A673 (cell line): ENCODE measurements around the gene LMAN1. TPM values are rescaled to one million over a fixed set of nuclear protein-coding genes. Genes with fewer than 3 reads are reported as not detected.

Experiments used
- BruUV-seq: library from RNA; stranded (reverse); fragments of 400-500 nt; replicated peaks from 2 replicates; lab custom pipeline; 2021; lab: Mats Ljungman, UMichigan
- CTCF ChIA-PET: fragments of 300-600 bp; sonication (Branson Sonifier 250); formaldehyde crosslinking; loops from one replicate; lab custom pipeline; 2022; ENCODE audit warnings: antibody characterized with exemption; lab: Charles Lee
- POLR2A ChIA-PET: fragments of 300-600 bp; sonication (Branson Sonifier 250); formaldehyde crosslinking; loops from one replicate; lab custom pipeline; 2022; ENCODE audit warnings: antibody characterized with exemption; ENCODE audit not compliant: low non-redundant PET; lab: Charles Lee
- DNase-seq: peaks from one replicate; pipeline ENCODE4 v3.0.0-alpha.2; 2015; ENCODE audit warnings: low spot score
- H3K27ac ChIP-seq: fragments of 200-600 bp; sonication (generic); 2 replicates; pipeline ENCODE4 v1.5.1; 2016; ENCODE audit warnings: mixed run types, low read depth, mild to moderate bottlenecking, mixed read lengths, antibody characterized with exemption, low read length; ENCODE audit not compliant: poor library complexity, severe bottlenecking
- H3K27me3 ChIP-seq: fragments of 200-600 bp; sonication (generic); replicated peaks from 2 replicates; pipeline ENCODE4 v1.6.1; 2017; ENCODE audit warnings: mixed run types, low read depth, mild to moderate bottlenecking, mixed read lengths, antibody characterized with exemption, low read length; ENCODE audit not compliant: insufficient read depth, poor library complexity
- H3K36me3 ChIP-seq: fragments of 200-600 bp; sonication (generic); 2 replicates; pipeline ENCODE4 v1.6.1; 2016; ENCODE audit warnings: mixed run types, mild to moderate bottlenecking, mixed read lengths, antibody characterized with exemption, low read length; ENCODE audit not compliant: insufficient read depth, poor library complexity, severe bottlenecking
- H3K4me1 ChIP-seq: fragments of 200-600 bp; sonication (generic); 2 replicates; pipeline ENCODE4 v1.6.1; 2017; ENCODE audit warnings: mixed run types, mild to moderate bottlenecking, mixed read lengths, antibody characterized with exemption, low read length; ENCODE audit not compliant: insufficient read depth, poor library complexity, severe bottlenecking
- H3K4me3 ChIP-seq: fragments of 200-600 bp; sonication (generic); 2 replicates; pipeline ENCODE4 v1.5.1; 2016; ENCODE audit warnings: low read depth, mixed run types, mild to moderate bottlenecking, mixed read lengths, low read length; ENCODE audit not compliant: poor library complexity, severe bottlenecking
- H3K9me3 ChIP-seq: fragments of 200-600 bp; sonication (generic); 2 replicates; pipeline ENCODE4 v1.6.1; 2016; ENCODE audit warnings: mixed run types, low read depth, mild to moderate bottlenecking, mixed read lengths, antibody characterized with exemption, low read length; ENCODE audit not compliant: poor library complexity, severe bottlenecking
- CTCF ChIP-seq: fragments of 300-800, 200-600 bp; sonication (generic); conservative IDR thresholded peaks from 2 replicates; pipeline ENCODE4 v1.5.1; 2017; ENCODE audit warnings: low read depth, mild to moderate bottlenecking, antibody characterized with exemption, low read length, moderate library complexity, mixed read lengths
- EZH2 ChIP-seq: fragments of 200-600 bp; sonication (generic); IDR thresholded peaks from 2 replicates; pipeline ENCODE4 v1.6.1; 2017; ENCODE audit warnings: borderline replicate concordance, low read depth, mild to moderate bottlenecking, mixed read lengths, antibody characterized with exemption, low read length; ENCODE audit not compliant: poor library complexity, severe bottlenecking
- intact Hi-C: fragments of 100-400 bp; cut with micrococcal nuclease; formaldehyde crosslinking; loops from one replicate; pipeline ENCODE4 v1.10.0; 2022; ENCODE audit not compliant: unreplicated experiment
- total RNA-seq: library from RNA; stranded (reverse); gene quantifications from 2 replicates; pipeline ENCODE4 v1.2.3, GENCODE V29; 2021

LMAN1 gene
- total RNA-seq, 1 experiment from 2014 or later = 106 TPM

GRCh38 chr18:59279193-59279592 lies 79.9 kb downstream of the LMAN1 start:
- H3K9me3 ChIP-seq = no peaks in the 10 kb centered on the region
- BruUV-seq = no TSS peak
- CTCF ChIA-PET = interaction anchor here (0.5 to 0.8 kb wide), 2 partner anchors 10 to 29 kb away, joined by 5 to 8 read pairs; no protein-coding TSS in a partner anchor
- DNase-seq = no peak
- POLR2A ChIA-PET = no interaction called here
- no peak for TF ChIP-seq CTCF
- no peak for TF ChIP-seq EZH2
- H3K27ac ChIP-seq = no peak overlapping the region
- intact Hi-C loops = no loop called here
- peaks cover 14% of the 10 kb centered on the region for H3K27me3 ChIP-seq
- H3K4me3 ChIP-seq = no peak overlapping the region
- H3K4me1 ChIP-seq = no peaks in the 10 kb centered on the region
- no peaks in the 10 kb centered on the region for H3K36me3 ChIP-seq

GRCh38 chr18:59278793-59279192 lies 80.3 kb downstream of the LMAN1 start:
- peaks cover 14% of the 10 kb centered on the region for H3K27me3 ChIP-seq
- intact Hi-C loops = no loop called here
- ChIA-PET CTCF (interaction anchor here (0.5 to 0.8 kb wide), 2 partner anchors 11 to 29 kb away, joined by 5 to 8 read pairs; no protein-coding TSS in a partner anchor), POLR2A (no interaction called here)
- no peaks in the 10 kb centered on the region for H3K9me3 ChIP-seq
- no peak overlapping the region for H3K27ac ChIP-seq
- no TSS peak for BruUV-seq
- H3K36me3 ChIP-seq = no peaks in the 10 kb centered on the region
- DNase-seq = no peak
- no peaks in the 10 kb centered on the region for H3K4me1 ChIP-seq
- H3K4me3 ChIP-seq = no peak overlapping the region
- TF ChIP-seq CTCF (no peak), EZH2 (no peak)

Other genes starting within 250 kb of the LMAN1 start
- gene SEC11C, start 219.4 kb downstream of the LMAN1 start, total RNA-seq = 300 and 355 TPM in 2 replicates
- 286 and 346 TPM in 2 replicates for gene GRP, start 139.1 kb downstream of the LMAN1 start, total RNA-seq
- gene RAX, start 85.8 kb downstream of the LMAN1 start, total RNA-seq = 18.3 and 19.3 TPM in 2 replicates
- gene CPLX4, start 40.6 kb downstream of the LMAN1 start, total RNA-seq = not detected in 2 replicates